Measurements from ENCODE around the gene IAH1.
"Not testable (repeated sequence)": the region's sequence is repeated elsewhere in the genome, so short reads cannot be mapped to it uniquely, and the experiment has no call there.

IAH1 gene

DNA sequence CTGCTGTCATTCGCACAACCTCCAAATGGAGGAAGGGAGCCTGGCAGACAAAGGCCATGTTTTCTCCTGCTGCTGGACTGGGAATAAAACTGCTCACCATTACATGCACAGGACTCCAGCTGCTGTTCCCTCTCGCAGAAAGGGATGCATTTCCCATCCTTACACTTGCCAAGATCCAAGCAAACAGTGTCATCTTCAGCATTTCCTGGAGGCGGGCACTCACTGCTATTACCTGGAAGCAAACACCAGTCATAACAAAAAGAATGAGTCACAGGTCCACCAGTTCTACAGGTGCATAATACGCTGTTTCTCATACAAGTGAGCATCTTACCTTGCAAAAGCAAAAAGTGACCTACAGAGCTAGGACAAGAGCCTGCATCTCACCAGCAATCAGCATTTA, 22.7 kb downstream of the IAH1 start:
- no peak overlapping the region for H3K4me3 ChIP-seq (ENCODE audit: low read depth in 1 of 2, low read length in 2 of 2)
- no peaks in the 10 kb centered on the region for H3K27me3 ChIP-seq (ENCODE audit: low read depth, low read length)
- peaks cover 54 to 59% of the 10 kb centered on the region in 2 donors for H3K36me3 ChIP-seq (ENCODE audit: control insufficient read depth in 1 of 2, insufficient read depth in 2 of 2, low read length in 2 of 2)
- no peaks in the 10 kb centered on the region for H3K4me1 ChIP-seq (ENCODE audit: control insufficient read depth in 1 of 2, insufficient read depth in 2 of 2, low read length in 2 of 2)
- no peak overlapping the region for H3K27ac ChIP-seq (ENCODE audit: low read length)
- no peaks in the 10 kb centered on the region for H3K9me3 ChIP-seq (ENCODE audit: control insufficient read depth in 1 of 2, low read length in 2 of 2)

DNA sequence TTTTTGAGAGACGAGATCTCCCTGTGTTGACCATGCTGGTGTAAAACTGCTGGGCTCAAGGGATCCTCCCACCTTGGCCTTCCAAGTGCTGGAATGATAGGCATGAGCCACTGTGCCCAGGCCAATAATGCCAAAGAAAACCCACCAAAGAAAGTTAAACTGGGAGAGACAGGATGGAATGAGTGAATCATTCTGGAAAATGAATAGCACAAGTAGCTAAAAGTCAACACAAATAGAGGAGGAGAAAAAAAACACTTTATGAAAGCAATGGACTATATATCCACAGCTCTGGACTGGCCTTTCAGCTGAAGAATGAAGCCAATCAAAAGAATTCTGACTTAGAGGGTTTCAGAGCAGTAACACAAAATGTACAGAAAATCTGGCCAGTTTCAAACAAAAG, 23.9 kb downstream of the IAH1 start:
- Histone ChIP-seq H3K27me3 (ENCODE audit: low read depth, low read length) (no peaks in the 10 kb centered on the region), H3K36me3 (ENCODE audit: control insufficient read depth in 1 of 2, insufficient read depth in 2 of 2, low read length in 2 of 2) (peaks cover 48 to 55% of the 10 kb centered on the region in 2 donors), H3K9me3 (ENCODE audit: control insufficient read depth in 1 of 2, low read length in 2 of 2) (no peaks in the 10 kb centered on the region), H3K27ac (ENCODE audit: low read length) (no peak overlapping the region), H3K4me1 (ENCODE audit: control insufficient read depth in 1 of 2, insufficient read depth in 2 of 2, low read length in 2 of 2) (no peaks in the 10 kb centered on the region), H3K4me3 (ENCODE audit: low read depth in 1 of 2, low read length in 2 of 2) (no peak overlapping the region)

GRCh38 chr2:9508931-9509330, 34.6 kb downstream of the IAH1 start:
- H3K27me3 ChIP-seq (ENCODE audit: low read depth, low read length) = no peaks in the 10 kb centered on the region
- H3K4me1 ChIP-seq (ENCODE audit: control insufficient read depth in 1 of 2, insufficient read depth in 2 of 2, low read length in 2 of 2) = no peaks in the 10 kb centered on the region
- H3K36me3 ChIP-seq (ENCODE audit: control insufficient read depth in 1 of 2, insufficient read depth in 2 of 2, low read length in 2 of 2) = peaks cover 16 to 19% of the 10 kb centered on the region in 2 donors
- no peak overlapping the region for H3K4me3 ChIP-seq (ENCODE audit: low read depth in 1 of 2, low read length in 2 of 2)
- H3K27ac ChIP-seq (ENCODE audit: low read length) = no peak overlapping the region
- no peaks in the 10 kb centered on the region for H3K9me3 ChIP-seq (ENCODE audit: control insufficient read depth in 1 of 2, low read length in 2 of 2)

- peaks cover 27 to 36% of the 10 kb centered on the region in 2 donors for H3K36me3 ChIP-seq (ENCODE audit: control insufficient read depth in 1 of 2, insufficient read depth in 2 of 2, low read length in 2 of 2)
- not testable (repeated sequence) for H3K27ac ChIP-seq (ENCODE audit: low read length); H3K4me1 ChIP-seq (ENCODE audit: control insufficient read depth in 1 of 2, insufficient read depth in 2 of 2, low read length in 2 of 2); H3K9me3 ChIP-seq (ENCODE audit: control insufficient read depth in 1 of 2, low read length in 2 of 2); H3K27me3 ChIP-seq (ENCODE audit: low read depth, low read length); H3K4me3 ChIP-seq (ENCODE audit: low read depth in 1 of 2, low read length in 2 of 2)
These were observed 39.6 kb downstream of the IAH1 start for GRCh38 chr2:9513946-9514345.

- Histone ChIP-seq H3K27ac (ENCODE audit: low read length) (no peak overlapping the region), H3K27me3 (ENCODE audit: low read depth, low read length) (no peaks in the 10 kb centered on the region), H3K36me3 (ENCODE audit: control insufficient read depth in 1 of 2, insufficient read depth in 2 of 2, low read length in 2 of 2) (peaks cover 38 to 57% of the 10 kb centered on the region in 2 donors)
These were observed 42.9 kb downstream of the IAH1 start for GRCh38 chr2:9517118-9517782.

DNA sequence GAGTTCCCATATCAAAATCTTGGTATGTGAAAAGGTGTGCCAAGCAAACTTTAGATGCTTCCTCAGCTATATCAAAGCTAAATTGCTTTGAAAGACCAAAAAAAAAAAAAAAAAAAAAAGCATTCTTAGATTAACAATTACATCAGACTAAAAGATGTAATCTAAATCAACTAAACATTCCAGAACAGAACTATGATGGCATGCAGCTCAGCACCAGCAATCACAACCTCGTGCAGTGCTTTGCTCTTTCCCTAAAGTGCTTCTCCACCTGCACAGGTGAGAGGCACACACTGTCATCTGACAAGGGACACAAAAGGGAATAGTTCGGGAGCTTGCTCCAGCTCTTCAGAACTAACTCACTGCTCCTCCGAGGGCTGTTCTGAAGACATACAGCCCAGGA, 43.8 kb downstream of the IAH1 start:
- no peak overlapping the region for H3K4me3 ChIP-seq (ENCODE audit: low read depth in 1 of 2, low read length in 2 of 2)
- H3K4me1 ChIP-seq (ENCODE audit: control insufficient read depth in 1 of 2, insufficient read depth in 2 of 2, low read length in 2 of 2) = no peaks in the 10 kb centered on the region
- peaks cover 33 to 51% of the 10 kb centered on the region in 2 donors for H3K36me3 ChIP-seq (ENCODE audit: control insufficient read depth in 1 of 2, insufficient read depth in 2 of 2, low read length in 2 of 2)
- no peak overlapping the region for H3K27ac ChIP-seq (ENCODE audit: low read length)
- H3K9me3 ChIP-seq (ENCODE audit: control insufficient read depth in 1 of 2, low read length in 2 of 2) = no peaks in the 10 kb centered on the region
- no peaks in the 10 kb centered on the region for H3K27me3 ChIP-seq (ENCODE audit: low read depth, low read length)

More at GRCh38 chr2:9517118-9517782, 42.9 kb downstream of the IAH1 start:
- Histone ChIP-seq H3K9me3 (ENCODE audit: control insufficient read depth in 1 of 2, low read length in 2 of 2) (no peaks in the 10 kb centered on the region), H3K4me1 (ENCODE audit: control insufficient read depth in 1 of 2, insufficient read depth in 2 of 2, low read length in 2 of 2) (no peaks in the 10 kb centered on the region), H3K4me3 (ENCODE audit: low read depth in 1 of 2, low read length in 2 of 2) (no peak overlapping the region)

DNA sequence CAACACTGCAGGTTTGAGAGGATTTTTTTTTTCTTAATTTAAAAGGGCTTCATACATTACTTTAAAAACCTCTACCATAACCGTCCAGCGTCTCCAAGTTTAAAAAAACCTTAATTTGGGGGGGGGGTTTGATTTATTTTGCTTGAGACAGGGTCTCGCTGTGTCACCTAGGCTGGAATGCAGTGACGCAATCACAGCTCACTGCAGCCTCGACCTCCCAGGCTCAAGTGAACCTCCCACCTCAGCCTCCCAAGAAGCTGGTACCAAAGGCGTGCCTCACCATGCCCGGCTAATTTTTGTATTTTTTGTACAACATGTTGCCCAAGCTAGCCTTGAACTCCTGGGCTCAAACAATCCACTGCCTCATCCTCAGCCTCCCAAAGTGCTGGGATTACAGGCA, 44.4 kb downstream of the IAH1 start:
- H3K4me1 ChIP-seq (ENCODE audit: control insufficient read depth in 1 of 2, insufficient read depth in 2 of 2, low read length in 2 of 2) = no peaks in the 10 kb centered on the region
- H3K27me3 ChIP-seq (ENCODE audit: low read depth, low read length) = no peaks in the 10 kb centered on the region
- H3K9me3 ChIP-seq (ENCODE audit: control insufficient read depth in 1 of 2, low read length in 2 of 2) = no peaks in the 10 kb centered on the region
- peaks cover 31 to 48% of the 10 kb centered on the region in 2 donors for H3K36me3 ChIP-seq (ENCODE audit: control insufficient read depth in 1 of 2, insufficient read depth in 2 of 2, low read length in 2 of 2)
- H3K4me3 ChIP-seq (ENCODE audit: low read depth in 1 of 2, low read length in 2 of 2) = no peak overlapping the region
- H3K27ac ChIP-seq (ENCODE audit: low read length) = no peak overlapping the region

GRCh38 chr2:9519250-9519649, 44.9 kb downstream of the IAH1 start:
- Histone ChIP-seq H3K27ac (ENCODE audit: low read length) (no peak overlapping the region), H3K36me3 (ENCODE audit: control insufficient read depth in 1 of 2, insufficient read depth in 2 of 2, low read length in 2 of 2) (peaks cover 32 to 48% of the 10 kb centered on the region in 2 donors)

DNA sequence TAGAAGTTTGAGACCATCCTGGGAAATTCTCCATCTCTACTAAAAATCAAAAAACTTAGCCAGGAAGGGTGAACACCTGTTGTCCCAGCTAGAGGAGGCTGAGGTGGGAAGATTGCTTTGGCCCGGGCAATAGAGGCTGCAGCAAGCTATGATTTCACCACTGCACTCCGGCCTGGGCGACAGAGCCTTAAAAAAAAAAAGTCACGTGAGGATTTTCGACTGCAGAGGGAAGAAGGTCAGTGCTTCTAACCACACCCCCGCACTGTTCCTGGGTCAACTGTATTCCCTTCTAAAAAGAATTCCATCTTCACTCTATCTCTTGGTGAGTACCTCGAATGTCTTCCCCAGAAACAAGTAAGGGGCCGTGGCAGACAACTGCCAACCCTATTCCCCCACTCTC, 49.9 kb downstream of the IAH1 start:
- H3K9me3 ChIP-seq (ENCODE audit: control insufficient read depth in 1 of 2, low read length in 2 of 2) = no peaks in the 10 kb centered on the region
- no peak overlapping the region for H3K4me3 ChIP-seq (ENCODE audit: low read depth in 1 of 2, low read length in 2 of 2)
- no peaks in the 10 kb centered on the region for H3K4me1 ChIP-seq (ENCODE audit: control insufficient read depth in 1 of 2, insufficient read depth in 2 of 2, low read length in 2 of 2)
- H3K27me3 ChIP-seq (ENCODE audit: low read depth, low read length) = no peaks in the 10 kb centered on the region
- H3K36me3 ChIP-seq (ENCODE audit: control insufficient read depth in 1 of 2, insufficient read depth in 2 of 2, low read length in 2 of 2) = peaks cover 36 to 43% of the 10 kb centered on the region in 2 donors
- H3K27ac ChIP-seq (ENCODE audit: low read length) = no peak overlapping the region

More at GRCh38 chr2:9519250-9519649, 44.9 kb downstream of the IAH1 start:
- Histone ChIP-seq H3K9me3 (ENCODE audit: control insufficient read depth in 1 of 2, low read length in 2 of 2) (no peaks in the 10 kb centered on the region), H3K4me3 (ENCODE audit: low read depth in 1 of 2, low read length in 2 of 2) (no peak overlapping the region), H3K4me1 (ENCODE audit: control insufficient read depth in 1 of 2, insufficient read depth in 2 of 2, low read length in 2 of 2) (no peaks in the 10 kb centered on the region), H3K27me3 (ENCODE audit: low read depth, low read length) (no peaks in the 10 kb centered on the region)

GRCh38 chr2:9525266-9525665, 50.9 kb downstream of the IAH1 start:
- Histone ChIP-seq H3K9me3 (ENCODE audit: control insufficient read depth in 1 of 2, low read length in 2 of 2) (no peaks in the 10 kb centered on the region), H3K4me3 (ENCODE audit: low read depth in 1 of 2, low read length in 2 of 2) (no peak overlapping the region), H3K27me3 (ENCODE audit: low read depth, low read length) (no peaks in the 10 kb centered on the region), H3K27ac (ENCODE audit: low read length) (no peak overlapping the region), H3K4me1 (ENCODE audit: control insufficient read depth in 1 of 2, insufficient read depth in 2 of 2, low read length in 2 of 2) (no peaks in the 10 kb centered on the region), H3K36me3 (ENCODE audit: control insufficient read depth in 1 of 2, insufficient read depth in 2 of 2, low read length in 2 of 2) (peaks cover 26 to 40% of the 10 kb centered on the region in 2 donors)

- Histone ChIP-seq H3K36me3 (ENCODE audit: control insufficient read depth in 1 of 2, insufficient read depth in 2 of 2, low read length in 2 of 2) (peaks cover 23 to 32% of the 10 kb centered on the region in 2 donors), H3K27me3 (ENCODE audit: low read depth, low read length) (no peaks in the 10 kb centered on the region), H3K4me3 (ENCODE audit: low read depth in 1 of 2, low read length in 2 of 2) (no peak overlapping the region), H3K9me3 (ENCODE audit: control insufficient read depth in 1 of 2, low read length in 2 of 2) (no peaks in the 10 kb centered on the region), H3K27ac (ENCODE audit: low read length) (no peak overlapping the region), H3K4me1 (ENCODE audit: control insufficient read depth in 1 of 2, insufficient read depth in 2 of 2, low read length in 2 of 2) (no peaks in the 10 kb centered on the region)
These were observed 53.8 kb downstream of the IAH1 start for GRCh38 chr2:9527995-9528787.

All from muscle layer of duodenum (tissue), 2 donors.